A549 (cell line): ENCODE data around the gene CCDC182. TPM values are rescaled to one million over a fixed set of nuclear protein-coding genes. Genes with fewer than 3 reads are reported as not detected.

Experiments used
- ATAC-seq, 2 experiments: fragments of 200-7000 bp in 1 of 2; fragments of >200 bp in 1 of 2; cut with Nextera tagmentation in 1 of 2; cut with Tn5 transposase in 1 of 2; 3 replicates each; pipeline versions ENCODE4 v1.8.0 to v1.9.1; 2018 to 2020; ENCODE audit warnings: mild to moderate bottlenecking in 1 of 2, moderate library complexity in 1 of 2
- CTCF ChIA-PET: fragments of 300-600 bp; sonication (Branson Sonifier 250); formaldehyde crosslinking; extraction: SDS; loops from one replicate; lab custom pipeline; 2021; ENCODE audit warnings: antibody characterized with exemption, inconsistent platforms; lab: Yijun Ruan, JAX
- POLR2A ChIA-PET: fragments of 350-600 bp; formaldehyde crosslinking; extraction: SDS; loops from one replicate; lab custom pipeline; 2021; ENCODE audit warnings: antibody characterized with exemption, inconsistent platforms; lab: Yijun Ruan, JAX
- DNase-seq, 2 experiments: peaks; one replicate each; pipeline versions ENCODE4 v3.0.0 to v3.0.0-alpha.2; 2011 to 2016; ENCODE audit warnings: low read depth in 1 of 2, low spot score in 1 of 2
- FAIRE-seq: peaks from 2 replicates; lab custom pipeline; 2011; peaks lifted over from hg19 to GRCh38; lab: Jason Lieb, UNC
- H3K27ac ChIP-seq, 2 experiments: fragments of >200 bp; sonication (Bioruptor Twin); formaldehyde crosslinking; 3 replicates each; pipeline ENCODE4 v1.5.1; 2016 to 2017
- H3K4me1 ChIP-seq: fragments of >200 bp; sonication (Bioruptor Twin); formaldehyde crosslinking; 3 replicates; pipeline ENCODE4 v1.6.1; 2016
- H3K4me2 ChIP-seq: fragments of >200 bp; sonication (Bioruptor Twin); formaldehyde crosslinking; 3 replicates; pipeline ENCODE4 v1.6.1; 2016
- H3K4me3 ChIP-seq: fragments of >200 bp; sonication (Bioruptor Twin); formaldehyde crosslinking; 3 replicates; pipeline ENCODE4 v1.5.1; 2016
- H3K9me3 ChIP-seq: fragments of >200 bp; sonication (Bioruptor Twin); formaldehyde crosslinking; 3 replicates; pipeline ENCODE4 v1.6.1; 2016
- CHD4 ChIP-seq: fragments of 200-600 bp; sonication (generic); IDR thresholded peaks from 2 replicates; pipeline ENCODE4 v1.6.1; 2016; ENCODE audit warnings: antibody characterized with exemption, mild to moderate bottlenecking, borderline replicate concordance
- CTCF ChIP-seq: fragments of >200 bp; sonication (Bioruptor Twin); formaldehyde crosslinking; IDR thresholded peaks from 3 replicates; pipeline ENCODE4 v1.5.1; 2016
- ESRRA ChIP-seq: fragments of 150-350 bp; IDR thresholded peaks from 2 replicates; pipeline ENCODE4 v1.6.1; 2014; ENCODE audit warnings: mild to moderate bottlenecking, low read length, borderline replicate concordance
- HES2 ChIP-seq: fragments of >200 bp; sonication (Bioruptor Twin); formaldehyde crosslinking; IDR thresholded peaks from 2 replicates; pipeline ENCODE4 v1.6.1; 2016
- HEYL ChIP-seq: fragments of 250-450 bp; sonication (Bioruptor Pico); IDR thresholded peaks from 2 replicates; pipeline ENCODE4 v1.8.0; 2021; ENCODE audit warnings: mild to moderate bottlenecking, moderate library complexity
- HOXB5 ChIP-seq: fragments of 250-450 bp; sonication (Bioruptor Pico); IDR thresholded peaks from 2 replicates; pipeline ENCODE4 v1.5.0; 2020; ENCODE audit warnings: mild to moderate bottlenecking, moderate library complexity
- KDM5A ChIP-seq: fragments of 200-600 bp; sonication (generic); IDR thresholded peaks from 2 replicates; pipeline ENCODE4 v1.6.1; 2016; ENCODE audit warnings: antibody characterized with exemption, mild to moderate bottlenecking
- NR3C1 ChIP-seq: fragments of >200 bp; sonication (Bioruptor Twin); formaldehyde crosslinking; IDR thresholded peaks from 3 replicates; pipeline ENCODE4 v1.6.1; 2017
- PBX3 ChIP-seq: IDR thresholded peaks from 2 replicates; pipeline ENCODE4 v1.6.1; 2012
- POLR2AphosphoS2 ChIP-seq: conservative IDR thresholded peaks from 2 replicates; pipeline ENCODE4 v1.6.1; 2012; ENCODE audit warnings: low read length, improper control_type of control experiment, inconsistent platforms
- RAD21 ChIP-seq, 2 experiments: fragments of >200 bp in 1 of 2; sonication (Bioruptor Twin) in 1 of 2; formaldehyde crosslinking in 1 of 2; IDR thresholded peaks in 1 of 2; conservative IDR thresholded peaks in 1 of 2; 2 replicates in 1 of 2; 3 replicates in 1 of 2; pipeline ENCODE4 v1.6.1; 2012 to 2018; ENCODE audit warnings: inconsistent platforms in 1 of 2
- RNF2 ChIP-seq: fragments of 200-600 bp; sonication (generic); IDR thresholded peaks from 2 replicates; pipeline ENCODE4 v1.6.1; 2016; ENCODE audit warnings: low read depth, mild to moderate bottlenecking, antibody characterized with exemption, moderate library complexity, borderline replicate concordance
- SMC3 ChIP-seq: fragments of >200 bp; sonication (Bioruptor Twin); formaldehyde crosslinking; IDR thresholded peaks from 3 replicates; pipeline ENCODE4 v1.6.1; 2018; ENCODE audit warnings: inconsistent platforms
- ZC3H11A ChIP-seq: fragments of 450-650 bp; IDR thresholded peaks from 2 replicates; pipeline ENCODE4 v1.6.1; 2014; ENCODE audit warnings: antibody characterized with exemption, mild to moderate bottlenecking
- ZSCAN20 ChIP-seq: fragments of 250-450 bp; sonication (Bioruptor Pico); IDR thresholded peaks from 2 replicates; pipeline ENCODE4 v1.8.0; 2022; ENCODE audit warnings: mild to moderate bottlenecking, moderate library complexity
- WGBS: methylation state at CpG from one replicate; pipeline ENCODE4 v1.1.6; 2017; ENCODE audit errors: missing lambda C conversion rate; 5-methylcytosine and 5-hydroxymethylcytosine counted together
- polyA plus RNA-seq, 4 experiments: library from polyadenylated mRNA; depleted of rRNA in 3 of 4; stranded (reverse); fragments of >200 nt; fragmentation: RNase III in 1 of 4; extraction: RNeasy Plus Mini Kit Qiagen cat#74134 plus additional on column Dnase treatment in 1 of 4; gene quantifications; 2 replicates in 3 of 4; 3 replicates in 1 of 4; pipeline ENCODE4 v1.2.3, GENCODE V29; 2011 to 2017

The CCDC182 gene
- polyA plus RNA-seq, 2 of the 4 experiments (the other 2 are of a cell fraction): not detected

DNA sequence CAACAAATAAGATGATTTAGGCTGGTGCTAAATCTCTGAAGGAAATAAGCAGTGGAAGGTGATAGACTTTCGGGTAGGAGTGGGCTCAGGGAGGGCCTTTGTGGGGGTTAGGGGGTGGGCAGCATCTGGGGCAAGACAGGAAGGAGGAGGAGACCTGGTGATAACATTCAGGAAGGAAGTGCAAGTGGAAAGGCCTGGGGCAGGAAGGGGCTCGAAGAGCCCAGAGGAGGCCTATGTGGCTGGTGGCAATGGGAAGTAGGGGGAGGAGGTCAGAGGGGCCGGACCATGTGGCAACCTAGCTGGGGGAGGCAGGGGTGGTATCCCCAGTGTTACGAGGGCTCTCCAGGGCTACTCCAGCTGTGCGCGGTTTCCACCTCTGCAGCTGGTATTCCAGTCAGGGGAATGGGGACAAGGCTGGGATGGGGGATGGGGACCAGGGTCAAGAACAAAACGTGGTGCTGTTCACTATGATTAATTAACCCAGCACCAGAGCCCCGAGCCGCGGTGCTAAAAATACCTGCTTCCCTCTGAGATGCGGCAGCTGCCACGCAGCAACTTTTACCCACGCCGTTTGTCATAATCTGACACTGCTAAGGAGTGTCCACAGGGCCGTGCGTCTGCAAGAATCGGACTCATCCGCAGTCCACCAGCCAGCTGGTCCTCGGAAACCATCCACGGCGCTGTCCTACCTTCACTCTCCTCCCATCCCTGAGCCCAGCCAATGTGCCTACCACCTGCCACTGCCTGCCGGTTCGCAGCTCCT, 5.2 kb upstream of the CCDC182 start:
- H3K4me1 ChIP-seq: 0 out of 3 replicates have a peak, but pooled peaks cover 2% of the 10 kb centered on the region
- no peak overlapping the region for H3K27ac ChIP-seq
- FAIRE-seq (no peak), DNase-seq (no peak), ATAC-seq (no peak)
- WGBS: 80% methylated on average over 23 of the region's 23 CpGs
- no peak overlapping the region for H3K4me2 ChIP-seq
- CTCF ChIA-PET: interaction anchor here (0.6 to 3.7 kb wide), 9 partner anchors 10 to 629 kb away, joined by 3 to 21 read pairs (median 10); no protein-coding TSS in a partner anchor
- no peak for TF ChIP-seq ESRRA
- no peak for TF ChIP-seq HES2
- TF ChIP-seq, all 56 proteins: peak for 0
- H3K4me3 ChIP-seq: no peak overlapping the region
- no peaks in the 10 kb centered on the region for H3K9me3 ChIP-seq
- POLR2A ChIA-PET: no interaction called here

DNA sequence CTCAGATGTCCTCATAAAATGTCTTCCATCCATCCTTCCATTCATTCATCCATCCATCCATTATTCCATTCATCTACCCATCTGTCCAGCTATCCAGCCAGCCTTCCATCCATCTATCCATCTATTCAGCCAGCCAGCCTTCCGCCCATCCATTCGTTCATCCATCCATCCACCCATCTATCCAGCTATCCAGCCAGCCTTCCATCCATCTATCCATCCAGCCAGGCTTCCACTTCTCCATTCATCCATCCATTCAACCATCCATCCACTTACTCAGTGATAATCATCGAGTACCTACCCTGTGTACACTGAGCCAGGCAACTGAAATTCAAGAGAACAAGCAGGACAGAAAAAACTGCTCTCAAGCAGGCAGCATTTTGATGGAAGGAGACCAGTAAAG, 4.6 kb upstream of the CCDC182 start:
- Histone ChIP-seq H3K4me1 (0 out of 3 replicates have a peak, but pooled peaks cover 2% of the 10 kb centered on the region), H3K27ac (no peak overlapping the region), H3K4me2 (no peak overlapping the region), H3K4me3 (no peak overlapping the region), H3K9me3 (no peaks in the 10 kb centered on the region)
- ChIA-PET CTCF (interaction anchor here (0.7 to 3.7 kb wide), 8 partner anchors 9 to 628 kb away, joined by 3 to 21 read pairs (median 11); no protein-coding TSS in a partner anchor), POLR2A (no interaction called here)
- ATAC-seq (no peak), DNase-seq (no peak), FAIRE-seq (no peak)
- TF ChIP-seq KDM5A: no peak
- TF ChIP-seq ZC3H11A: no peak
- TF ChIP-seq HEYL (CRISPR knock-in tag): no peak
- WGBS: 61% methylated on average over 3 of the region's 3 CpGs

DNA sequence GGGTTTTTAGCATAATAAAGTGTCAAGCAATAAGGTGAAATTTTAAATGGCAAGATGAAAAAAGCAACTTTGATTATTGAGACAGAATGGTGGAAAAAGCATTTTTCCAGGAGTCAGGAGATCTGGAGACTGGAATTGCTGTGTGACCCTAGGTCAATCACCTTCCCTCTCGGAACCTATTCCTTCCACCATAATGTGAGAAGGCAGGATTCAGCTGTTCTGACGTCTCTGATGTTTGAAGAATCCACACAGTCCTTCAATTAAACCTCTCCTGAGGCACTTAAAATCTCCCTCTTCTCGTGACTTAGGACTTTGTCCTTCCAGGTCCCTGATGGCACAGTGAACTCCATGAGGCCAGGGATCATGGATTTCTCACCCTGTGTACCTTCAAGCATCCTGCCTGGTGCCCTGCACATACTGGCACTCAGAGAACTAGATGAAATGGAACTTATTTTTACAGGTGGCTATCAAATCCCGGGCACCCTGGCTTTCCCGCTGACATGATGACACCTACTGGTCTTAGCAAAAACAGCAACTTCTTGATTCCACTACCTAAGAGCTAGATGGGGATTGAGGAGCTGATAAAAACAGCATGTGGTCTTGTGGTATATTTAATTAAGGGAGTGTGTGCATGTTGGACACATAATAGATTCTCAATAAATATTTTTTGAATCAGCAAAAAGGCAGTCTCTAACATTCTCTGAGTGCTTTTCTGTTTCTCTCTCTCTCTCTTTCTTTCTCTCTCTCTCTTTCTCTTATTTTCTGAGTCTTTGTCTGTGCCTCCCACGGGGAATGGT, 2.3 kb upstream of the CCDC182 start:
- peak; percentile 79 for FAIRE-seq
- POLR2A ChIA-PET: no interaction called here
- WGBS: 19% methylated on average over 6 of the region's 6 CpGs

More for the DNA sequence above, 2.3 kb upstream of the CCDC182 start:
- no peak overlapping the region for H3K27ac ChIP-seq
- H3K4me2 ChIP-seq: no peak overlapping the region
- peak; percentile 79 to 84 for DNase-seq
- TF ChIP-seq CHD4: no peak
- peak; percentile 96 for TF ChIP-seq CTCF
- TF ChIP-seq RAD21 (conservative IDR thresholded peaks at IDR 0.05 in 1 of 2, IDR thresholded peaks at IDR 0.05 in 1 of 2): peak; percentile 93 to 98
- no peak for TF ChIP-seq PBX3
- no peak for TF ChIP-seq RNF2
- no peak for TF ChIP-seq NR3C1
- peak; percentile 92 for TF ChIP-seq SMC3
- no peak for TF ChIP-seq HEYL (CRISPR knock-in tag)
- TF ChIP-seq ZSCAN20: no peak
- TF ChIP-seq HOXB5 (CRISPR knock-in tag): no peak
- TF ChIP-seq POLR2AphosphoS2: no peak
- TF ChIP-seq, all 56 proteins: peak for 3
- H3K9me3 ChIP-seq: no peaks in the 10 kb centered on the region
- H3K4me3 ChIP-seq: no peak overlapping the region
- peak; percentile 80 to 91 for ATAC-seq
- no peaks in the 10 kb centered on the region for H3K4me1 ChIP-seq
- CTCF ChIA-PET: interaction anchor here (0.6 to 9.6 kb wide), 74 partner anchors 8 to 1197 kb away, joined by 3 to 108 read pairs (median 4); no protein-coding TSS in a partner anchor
